H1 (cell line): ENCODE data around the gene RAB30. TPM values are rescaled to one million over a fixed set of nuclear protein-coding genes. Genes with fewer than 3 reads are reported as not detected.

ENCODE experiments used
- BRCA1 ChIP-seq: IDR thresholded peaks from 2 replicates; pipeline ENCODE4 v1.6.1; 2012; ENCODE audit warnings: low read depth, low read length, improper control_type of control experiment
- CHD2 ChIP-seq: IDR thresholded peaks from 2 replicates; pipeline ENCODE4 v1.6.1; 2012; ENCODE audit warnings: low read length, improper control_type of control experiment
- FOSL1 ChIP-seq: IDR thresholded peaks from 2 replicates; pipeline ENCODE4 v1.6.1; 2011; ENCODE audit warnings: mild to moderate bottlenecking, low read depth, low read length, moderate library complexity; ENCODE audit not compliant: insufficient read depth
- JUND ChIP-seq: IDR thresholded peaks from 2 replicates; pipeline ENCODE4 v1.6.1; 2011; ENCODE audit warnings: mild to moderate bottlenecking, improper control_type of control experiment, low read length
- KDM5A ChIP-seq: fragments of 200-600 bp; IDR thresholded peaks from 2 replicates; pipeline ENCODE4 v1.7.1; 2012; ENCODE audit warnings: mild to moderate bottlenecking, low read length, inconsistent platforms, mixed read lengths
- NANOG ChIP-seq: IDR thresholded peaks from 2 replicates; pipeline ENCODE4 v1.6.1; 2011; ENCODE audit warnings: low read length, low read depth, mild to moderate bottlenecking, inconsistent platforms; ENCODE audit not compliant: insufficient read depth, poor library complexity, severe bottlenecking
- RXRA ChIP-seq: IDR thresholded peaks from 2 replicates; pipeline ENCODE4 v1.6.1; 2011; ENCODE audit warnings: low read depth, mild to moderate bottlenecking, low read length, moderate library complexity; ENCODE audit not compliant: insufficient read depth
- YY1 ChIP-seq: IDR thresholded peaks from 2 replicates; pipeline ENCODE4 v1.6.1; 2011; ENCODE audit warnings: low read depth, mild to moderate bottlenecking, low read length
- ZNF274 ChIP-seq: IDR thresholded peaks from 2 replicates; pipeline ENCODE4 v1.7.0; 2012; ENCODE audit warnings: low read length, borderline replicate concordance; ENCODE audit errors: extremely low read depth
- polyA plus RNA-seq, 7 experiments: library from polyadenylated mRNA; depleted of rRNA in 3 of 7; stranded (reverse) in 5 of 7; unstranded in 2 of 7; fragments of >200 nt in 5 of 7; fragments of 200-250 nt in 2 of 7; gene quantifications; 1 replicate in 5 of 7; 2 replicates in 1 of 7; 4 replicates in 1 of 7; pipeline versions ENCODE4 v1.2.1 to v1.2.3, GENCODE V29; 2011 to 2013; ENCODE audit warnings: missing spikeins in 2 of 7, mixed read lengths in 2 of 7
- total RNA-seq: library from RNA; stranded (reverse); fragmentation: NEBNext Ultra II Directional; extraction: Animal tissue kit (Norgen Biotek cat#: 25700); gene quantifications from 2 replicates; pipeline ENCODE4 v1.2.1, GENCODE V29; 2021
- TF ChIP-seq, protein P1 (sequence below): fragments of 300-600 bp; sonication (generic); IDR thresholded peaks from 2 replicates; pipeline ENCODE4 v1.7.1; 2012; ENCODE audit warnings: low read length, moderate library complexity, mild to moderate bottlenecking, inconsistent platforms; ENCODE audit not compliant: insufficient replicate concordance
- TF ChIP-seq, protein P2 (sequence below): IDR thresholded peaks from 2 replicates; pipeline ENCODE4 v1.6.1; 2012; ENCODE audit warnings: inconsistent platforms

The RAB30 gene
- total and polyA plus RNA-seq, 2 of the 8 experiments (the other 6 are each of a cell fraction or from before 2014, with no cell fraction given): 1.6 to 11.7 TPM

DNA sequence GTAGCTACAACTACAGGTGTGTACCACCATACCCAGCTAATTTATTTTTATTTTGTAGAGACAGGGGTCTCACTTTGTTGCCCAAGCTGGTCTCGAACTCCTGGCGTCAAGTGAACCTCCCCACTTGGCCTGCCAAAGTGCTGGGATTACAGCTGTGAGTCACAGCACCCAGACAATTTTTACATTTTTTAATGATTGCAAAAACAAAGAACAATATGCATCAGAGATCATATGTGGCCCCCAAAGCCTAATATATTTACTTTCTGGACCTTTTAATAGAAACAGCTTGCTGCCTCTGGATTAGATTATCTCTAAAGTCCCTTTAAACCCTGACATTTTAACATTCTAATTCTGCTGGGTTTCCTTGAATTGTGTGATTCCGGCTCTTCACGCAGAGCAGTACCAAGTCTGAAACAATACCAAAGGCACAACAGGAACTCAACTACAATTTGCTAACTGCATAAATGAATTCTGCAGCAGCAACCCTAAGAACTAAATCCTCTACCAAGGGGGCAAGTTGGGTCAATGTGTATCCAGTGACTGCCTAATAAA lies 25.0 kb downstream of the RAB30 start (continued):
- TF ChIP-seq, protein P1, sequence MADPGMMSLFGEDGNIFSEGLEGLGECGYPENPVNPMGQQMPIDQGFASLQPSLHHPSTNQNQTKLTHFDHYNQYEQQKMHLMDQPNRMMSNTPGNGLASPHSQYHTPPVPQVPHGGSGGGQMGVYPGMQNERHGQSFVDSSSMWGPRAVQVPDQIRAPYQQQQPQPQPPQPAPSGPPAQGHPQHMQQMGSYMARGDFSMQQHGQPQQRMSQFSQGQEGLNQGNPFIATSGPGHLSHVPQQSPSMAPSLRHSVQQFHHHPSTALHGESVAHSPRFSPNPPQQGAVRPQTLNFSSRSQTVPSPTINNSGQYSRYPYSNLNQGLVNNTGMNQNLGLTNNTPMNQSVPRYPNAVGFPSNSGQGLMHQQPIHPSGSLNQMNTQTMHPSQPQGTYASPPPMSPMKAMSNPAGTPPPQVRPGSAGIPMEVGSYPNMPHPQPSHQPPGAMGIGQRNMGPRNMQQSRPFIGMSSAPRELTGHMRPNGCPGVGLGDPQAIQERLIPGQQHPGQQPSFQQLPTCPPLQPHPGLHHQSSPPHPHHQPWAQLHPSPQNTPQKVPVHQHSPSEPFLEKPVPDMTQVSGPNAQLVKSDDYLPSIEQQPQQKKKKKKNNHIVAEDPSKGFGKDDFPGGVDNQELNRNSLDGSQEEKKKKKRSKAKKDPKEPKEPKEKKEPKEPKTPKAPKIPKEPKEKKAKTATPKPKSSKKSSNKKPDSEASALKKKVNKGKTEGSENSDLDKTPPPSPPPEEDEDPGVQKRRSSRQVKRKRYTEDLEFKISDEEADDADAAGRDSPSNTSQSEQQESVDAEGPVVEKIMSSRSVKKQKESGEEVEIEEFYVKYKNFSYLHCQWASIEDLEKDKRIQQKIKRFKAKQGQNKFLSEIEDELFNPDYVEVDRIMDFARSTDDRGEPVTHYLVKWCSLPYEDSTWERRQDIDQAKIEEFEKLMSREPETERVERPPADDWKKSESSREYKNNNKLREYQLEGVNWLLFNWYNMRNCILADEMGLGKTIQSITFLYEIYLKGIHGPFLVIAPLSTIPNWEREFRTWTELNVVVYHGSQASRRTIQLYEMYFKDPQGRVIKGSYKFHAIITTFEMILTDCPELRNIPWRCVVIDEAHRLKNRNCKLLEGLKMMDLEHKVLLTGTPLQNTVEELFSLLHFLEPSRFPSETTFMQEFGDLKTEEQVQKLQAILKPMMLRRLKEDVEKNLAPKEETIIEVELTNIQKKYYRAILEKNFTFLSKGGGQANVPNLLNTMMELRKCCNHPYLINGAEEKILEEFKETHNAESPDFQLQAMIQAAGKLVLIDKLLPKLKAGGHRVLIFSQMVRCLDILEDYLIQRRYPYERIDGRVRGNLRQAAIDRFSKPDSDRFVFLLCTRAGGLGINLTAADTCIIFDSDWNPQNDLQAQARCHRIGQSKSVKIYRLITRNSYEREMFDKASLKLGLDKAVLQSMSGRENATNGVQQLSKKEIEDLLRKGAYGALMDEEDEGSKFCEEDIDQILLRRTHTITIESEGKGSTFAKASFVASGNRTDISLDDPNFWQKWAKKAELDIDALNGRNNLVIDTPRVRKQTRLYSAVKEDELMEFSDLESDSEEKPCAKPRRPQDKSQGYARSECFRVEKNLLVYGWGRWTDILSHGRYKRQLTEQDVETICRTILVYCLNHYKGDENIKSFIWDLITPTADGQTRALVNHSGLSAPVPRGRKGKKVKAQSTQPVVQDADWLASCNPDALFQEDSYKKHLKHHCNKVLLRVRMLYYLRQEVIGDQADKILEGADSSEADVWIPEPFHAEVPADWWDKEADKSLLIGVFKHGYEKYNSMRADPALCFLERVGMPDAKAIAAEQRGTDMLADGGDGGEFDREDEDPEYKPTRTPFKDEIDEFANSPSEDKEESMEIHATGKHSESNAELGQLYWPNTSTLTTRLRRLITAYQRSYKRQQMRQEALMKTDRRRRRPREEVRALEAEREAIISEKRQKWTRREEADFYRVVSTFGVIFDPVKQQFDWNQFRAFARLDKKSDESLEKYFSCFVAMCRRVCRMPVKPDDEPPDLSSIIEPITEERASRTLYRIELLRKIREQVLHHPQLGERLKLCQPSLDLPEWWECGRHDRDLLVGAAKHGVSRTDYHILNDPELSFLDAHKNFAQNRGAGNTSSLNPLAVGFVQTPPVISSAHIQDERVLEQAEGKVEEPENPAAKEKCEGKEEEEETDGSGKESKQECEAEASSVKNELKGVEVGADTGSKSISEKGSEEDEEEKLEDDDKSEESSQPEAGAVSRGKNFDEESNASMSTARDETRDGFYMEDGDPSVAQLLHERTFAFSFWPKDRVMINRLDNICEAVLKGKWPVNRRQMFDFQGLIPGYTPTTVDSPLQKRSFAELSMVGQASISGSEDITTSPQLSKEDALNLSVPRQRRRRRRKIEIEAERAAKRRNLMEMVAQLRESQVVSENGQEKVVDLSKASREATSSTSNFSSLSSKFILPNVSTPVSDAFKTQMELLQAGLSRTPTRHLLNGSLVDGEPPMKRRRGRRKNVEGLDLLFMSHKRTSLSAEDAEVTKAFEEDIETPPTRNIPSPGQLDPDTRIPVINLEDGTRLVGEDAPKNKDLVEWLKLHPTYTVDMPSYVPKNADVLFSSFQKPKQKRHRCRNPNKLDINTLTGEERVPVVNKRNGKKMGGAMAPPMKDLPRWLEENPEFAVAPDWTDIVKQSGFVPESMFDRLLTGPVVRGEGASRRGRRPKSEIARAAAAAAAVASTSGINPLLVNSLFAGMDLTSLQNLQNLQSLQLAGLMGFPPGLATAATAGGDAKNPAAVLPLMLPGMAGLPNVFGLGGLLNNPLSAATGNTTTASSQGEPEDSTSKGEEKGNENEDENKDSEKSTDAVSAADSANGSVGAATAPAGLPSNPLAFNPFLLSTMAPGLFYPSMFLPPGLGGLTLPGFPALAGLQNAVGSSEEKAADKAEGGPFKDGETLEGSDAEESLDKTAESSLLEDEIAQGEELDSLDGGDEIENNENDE: no peak
- TF ChIP-seq CHD2 (no peak), JUND (no peak), KDM5A (no peak), FOSL1 (no peak), YY1 (no peak), BRCA1 (no peak), RXRA (no peak), ZNF274 (no peak), NANOG (no peak)
- TF ChIP-seq, protein P2, sequence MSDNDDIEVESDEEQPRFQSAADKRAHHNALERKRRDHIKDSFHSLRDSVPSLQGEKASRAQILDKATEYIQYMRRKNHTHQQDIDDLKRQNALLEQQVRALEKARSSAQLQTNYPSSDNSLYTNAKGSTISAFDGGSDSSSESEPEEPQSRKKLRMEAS: no peak
